SJSA1 (cell line): ENCODE measurements around the gene SSMEM1. TPM values are rescaled to one million over a fixed set of nuclear protein-coding genes. Genes with fewer than 3 reads are reported as not detected.
"Not testable (repeated sequence)": the region's sequence is repeated elsewhere in the genome, so short reads cannot be mapped to it uniquely, and the experiment has no call there.

ENCODE experiments used
- DNase-seq, 2 experiments: peaks; one replicate each; pipeline ENCODE4 v3.0.0-alpha.2; 2015 to 2020; ENCODE audit warnings: low spot score in 2 of 2, low read depth in 1 of 2
- H3K27ac ChIP-seq: fragments of 250-450 bp; sonication (Bioruptor Pico); 2 replicates; pipeline ENCODE4 v1.5.1; 2020; ENCODE audit warnings: mild to moderate bottlenecking, moderate library complexity
- H3K27me3 ChIP-seq: fragments of 250-450 bp; sonication (Bioruptor Pico); replicated peaks from 2 replicates; pipeline ENCODE4 v1.5.1; 2020; ENCODE audit warnings: mild to moderate bottlenecking, moderate library complexity
- H3K36me3 ChIP-seq: fragments of 250-450 bp; sonication (Bioruptor Pico); 2 replicates; pipeline ENCODE4 v1.5.1; 2020; ENCODE audit warnings: mild to moderate bottlenecking
- H3K4me1 ChIP-seq: fragments of 250-450 bp; sonication (Bioruptor Pico); replicated peaks from 2 replicates; pipeline ENCODE4 v1.6.1; 2021; ENCODE audit warnings: mild to moderate bottlenecking
- H3K4me3 ChIP-seq: fragments of 250-450 bp; sonication (Bioruptor Pico); 2 replicates; pipeline ENCODE4 v1.5.1; 2020; ENCODE audit warnings: mild to moderate bottlenecking
- H3K9me3 ChIP-seq: fragments of 250-450 bp; sonication (Bioruptor Pico); replicated peaks from 2 replicates; pipeline ENCODE4 v1.5.1; 2020; ENCODE audit warnings: mild to moderate bottlenecking
- total RNA-seq: library from RNA; depleted of rRNA; stranded (reverse); fragments of >200 nt; shearing (Covaris generic); gene quantifications from 2 replicates; pipeline ENCODE4 v1.2.3, GENCODE V29; 2014; rRNA removed

Gene SSMEM1
- total RNA-seq, 1 experiment from 2014 or later, result not detected

- H3K27me3 ChIP-seq, H3K36me3 ChIP-seq, H3K4me3 ChIP-seq, H3K9me3 ChIP-seq, DNase-seq, H3K4me1 ChIP-seq, H3K27ac ChIP-seq: not testable (repeated sequence)
Observed at GRCh38 chr7:130243486-130243885, 35.8 kb downstream of the SSMEM1 start.

GRCh38 chr7:130246491-130246890 lies 38.8 kb downstream of the SSMEM1 start:
- not testable (repeated sequence) for H3K4me3 ChIP-seq, H3K27ac ChIP-seq, H3K4me1 ChIP-seq, H3K27me3 ChIP-seq, H3K36me3 ChIP-seq, H3K9me3 ChIP-seq, DNase-seq

GRCh38 chr7:130248842-130249241 lies 41.2 kb downstream of the SSMEM1 start:
- H3K27ac ChIP-seq, H3K4me1 ChIP-seq, H3K4me3 ChIP-seq, H3K9me3 ChIP-seq, DNase-seq, H3K27me3 ChIP-seq, H3K36me3 ChIP-seq: not testable (repeated sequence)

- not testable (repeated sequence) for DNase-seq, H3K4me1 ChIP-seq, H3K27ac ChIP-seq, H3K27me3 ChIP-seq, H3K36me3 ChIP-seq, H3K4me3 ChIP-seq, H3K9me3 ChIP-seq
Observed at GRCh38 chr7:130249626-130250025, 42.0 kb downstream of the SSMEM1 start.

GRCh38 chr7:130254555-130254954 lies 46.9 kb downstream of the SSMEM1 start:
- no peak for DNase-seq
- no peaks in the 10 kb centered on the region for H3K36me3 ChIP-seq
- H3K27me3 ChIP-seq, result no peaks in the 10 kb centered on the region
- H3K27ac ChIP-seq, result no peak overlapping the region
- no peaks in the 10 kb centered on the region for H3K4me1 ChIP-seq
- H3K4me3 ChIP-seq, result no peak overlapping the region
- H3K9me3 ChIP-seq, result no peaks in the 10 kb centered on the region; the same call in none of the 2 replicates

GRCh38 chr7:130256704-130257103 lies 49.0 kb downstream of the SSMEM1 start:
- Histone ChIP-seq H3K9me3 (peaks cover 3% of the 10 kb centered on the region), H3K27ac (no peak overlapping the region), H3K36me3 (no peaks in the 10 kb centered on the region), H3K27me3 (no peaks in the 10 kb centered on the region), H3K4me1 (no peaks in the 10 kb centered on the region), H3K4me3 (no peak overlapping the region)
- DNase-seq, result no peak

GRCh38 chr7:130258494-130259078 lies 50.9 kb downstream of the SSMEM1 start:
- Histone ChIP-seq H3K27ac (no peak overlapping the region), H3K4me3 (no peak overlapping the region), H3K9me3 (peaks cover 3% of the 10 kb centered on the region), H3K36me3 (no peaks in the 10 kb centered on the region), H3K4me1 (no peaks in the 10 kb centered on the region), H3K27me3 (no peaks in the 10 kb centered on the region)
- peak in 1 of 2 experiments; percentile 11 for DNase-seq

- Histone ChIP-seq H3K9me3 (peaks cover 3% of the 10 kb centered on the region; the same call in 1 of the 2 replicates), H3K4me1 (peaks cover 14% of the 10 kb centered on the region), H3K27ac (no peak overlapping the region), H3K36me3 (no peaks in the 10 kb centered on the region), H3K4me3 (no peak overlapping the region), H3K27me3 (no peaks in the 10 kb centered on the region)
- no peak for DNase-seq
Observed at GRCh38 chr7:130262448-130262847, 54.8 kb downstream of the SSMEM1 start.

GRCh38 chr7:130263130-130263529 lies 55.5 kb downstream of the SSMEM1 start:
- no peak overlapping the region for H3K27ac ChIP-seq
- H3K4me1 ChIP-seq, result peaks cover 14% of the 10 kb centered on the region
- no peaks in the 10 kb centered on the region for H3K27me3 ChIP-seq
- DNase-seq, result no peak
- H3K36me3 ChIP-seq, result no peaks in the 10 kb centered on the region
- peaks cover 3% of the 10 kb centered on the region; the same call in 1 of the 2 replicates for H3K9me3 ChIP-seq
- H3K4me3 ChIP-seq, result no peak overlapping the region

Other genes starting within 250 kb of the SSMEM1 start
- 29.4 and 55.1 TPM in 2 replicates for gene ZC3HC1, start 156.5 kb upstream of the SSMEM1 start, total RNA-seq
- 15.9 and 23.0 TPM in 2 replicates for gene KLHDC10, start 137.3 kb upstream of the SSMEM1 start, total RNA-seq
- 15.6 and 24.6 TPM in 2 replicates for gene TMEM209, start 2.5 kb upstream of the SSMEM1 start, total RNA-seq
- not detected in 2 replicates for gene CPA2, start 59.0 kb downstream of the SSMEM1 start, total RNA-seq
- 12.0 and 14.7 TPM in 2 replicates for gene CPA4, start 85.3 kb downstream of the SSMEM1 start, total RNA-seq
- 0.87 TPM in 1 of 2 replicates, not detected in the other for gene CPA5, start 137.0 kb downstream of the SSMEM1 start, total RNA-seq
- not detected in 2 replicates for gene CPA1, start 172.6 kb downstream of the SSMEM1 start, total RNA-seq
- gene CEP41, start 233.2 kb downstream of the SSMEM1 start, total RNA-seq, result 20.4 and 21.6 TPM in 2 replicates